HG03159 (cell line): Measurements from ENCODE around the gene KRT6C.

Experiments
- ATAC-seq: cut with Tn5 transposase; IDR thresholded peaks from one replicate; pipeline ENCODE4 v1.9.1; 2021; ENCODE audit warnings: mild to moderate bottlenecking, moderate library complexity; ENCODE audit not compliant: unreplicated experiment

Gene KRT6C

GRCh38 chr12:52436000-52436827 lies 37.4 kb downstream of the KRT6C start:
- no peak for ATAC-seq

GRCh38 chr12:52435659-52435999 lies 38.0 kb downstream of the KRT6C start:
- no peak for ATAC-seq

GRCh38 chr12:52434760-52435530 lies 38.7 kb downstream of the KRT6C start:
- ATAC-seq: no peak

GRCh38 chr12:52434081-52434733 lies 39.4 kb downstream of the KRT6C start, which contains the start of gene KRT75:
Gene KRT75, minus strand, starts transcription at chr12:52434371. Its CDS starts 67 bp downstream, at chr12:52434304.
- ATAC-seq: no peak

- ATAC-seq: no peak
These were observed 40.0 kb downstream of the KRT6C start for GRCh38 chr12:52433501-52434080.

GRCh38 chr12:52432559-52433207 lies 40.9 kb downstream of the KRT6C start:
- no peak for ATAC-seq

GRCh38 chr12:52428121-52428520 lies 45.5 kb downstream of the KRT6C start:
- no peak for ATAC-seq

GRCh38 chr12:52427083-52427482 lies 46.5 kb downstream of the KRT6C start:
- ATAC-seq: no peak

- ATAC-seq: no peak
These were observed 47.6 kb downstream of the KRT6C start for GRCh38 chr12:52426034-52426433.

GRCh38 chr12:52425466-52425865 lies 48.1 kb downstream of the KRT6C start:
- ATAC-seq: no peak

GRCh38 chr12:52423661-52424500 lies 49.7 kb downstream of the KRT6C start:
- ATAC-seq: no peak

- no peak for ATAC-seq
These were observed 50.6 kb downstream of the KRT6C start for GRCh38 chr12:52423035-52423434.

- no peak for ATAC-seq
These were observed 53.9 kb downstream of the KRT6C start for GRCh38 chr12:52419656-52420055.

GRCh38 chr12:52418576-52419110 lies 55.0 kb downstream of the KRT6C start:
- ATAC-seq: no peak
